Stomach smooth muscle (tissue), 2 donors: ENCODE results near the gene FAM204A.

Experiments used
- H3K27ac ChIP-seq: one replicate; pipeline ENCODE4 v1.7.0; 2013; ENCODE audit warnings: mild to moderate bottlenecking, low read length, inconsistent platforms
- H3K27me3 ChIP-seq, 2 donors: one replicate each; pipeline ENCODE4 v1.7.0; 2013; ENCODE audit warnings: low read length in 2 of 2; ENCODE audit not compliant: insufficient read depth in 2 of 2, control insufficient read depth in 1 of 2
- H3K36me3 ChIP-seq, 2 donors: one replicate each; pipeline ENCODE4 v1.7.0; 2013; ENCODE audit warnings: low read length in 2 of 2; ENCODE audit not compliant: control insufficient read depth in 2 of 2, insufficient read depth in 2 of 2
- H3K4me1 ChIP-seq: one replicate; pipeline ENCODE4 v1.7.0; 2013; ENCODE audit warnings: low read length; ENCODE audit not compliant: control insufficient read depth, insufficient read depth
- H3K4me3 ChIP-seq, 2 donors: one replicate each; pipeline ENCODE4 v1.7.0; 2013; ENCODE audit warnings: low read length in 2 of 2
- H3K9ac ChIP-seq, 2 donors: one replicate each; pipeline ENCODE4 v1.7.0; 2013; ENCODE audit warnings: low read length in 2 of 2, mild to moderate bottlenecking in 1 of 2
- H3K9me3 ChIP-seq, 2 donors: one replicate each; pipeline ENCODE4 v1.7.0; 2013; ENCODE audit warnings: low read length in 2 of 2; ENCODE audit not compliant: control insufficient read depth in 2 of 2
- donor health status: healthy.
- donor health status: Pancreatic carcinoma.

The FAM204A gene

DNA sequence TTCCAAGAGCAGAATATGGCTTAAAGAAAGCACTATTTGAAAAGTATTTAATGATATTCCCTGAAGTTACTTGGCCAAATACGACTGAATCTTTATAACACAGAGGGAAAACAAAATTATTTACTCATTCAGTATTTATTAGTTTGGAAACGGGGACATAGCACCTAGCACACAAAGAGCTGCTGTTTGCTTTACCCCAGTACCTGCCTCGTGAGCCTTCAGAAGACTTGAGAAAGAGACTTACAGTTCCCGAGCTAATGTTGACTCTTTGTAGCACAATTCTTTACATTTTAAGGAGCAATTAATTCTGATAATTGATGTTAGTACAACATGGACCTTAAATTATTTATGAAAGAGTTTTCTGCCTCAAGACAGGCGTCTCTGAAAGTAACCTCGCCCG, 88.7 kb downstream of the FAM204A start:
- Histone ChIP-seq H3K9ac (no peak overlapping the region), H3K36me3 (no peaks in the 10 kb centered on the region), H3K27ac (no peak overlapping the region), H3K4me1 (no peaks in the 10 kb centered on the region), H3K4me3 (no peak overlapping the region), H3K27me3 (peaks cover 13 to 14% of the 10 kb centered on the region in 2 donors), H3K9me3 (no peaks in the 10 kb centered on the region)

GRCh38 chr10:118251791-118252190, 90.3 kb downstream of the FAM204A start:
- Histone ChIP-seq H3K36me3 (no peaks in the 10 kb centered on the region), H3K27me3 (peaks cover 15 to 24% of the 10 kb centered on the region in 2 donors), H3K9ac (no peak overlapping the region), H3K27ac (no peak overlapping the region), H3K9me3 (no peaks in the 10 kb centered on the region), H3K4me1 (no peaks in the 10 kb centered on the region), H3K4me3 (no peak overlapping the region)

GRCh38 chr10:118249714-118250113, 92.4 kb downstream of the FAM204A start:
- no peaks in the 10 kb centered on the region for H3K4me1 ChIP-seq
- H3K27ac ChIP-seq: no peak overlapping the region
- H3K27me3 ChIP-seq: peaks cover 32 to 41% of the 10 kb centered on the region in 2 donors
- no peaks in the 10 kb centered on the region for H3K9me3 ChIP-seq
- H3K4me3 ChIP-seq: no peak overlapping the region
- H3K36me3 ChIP-seq: no peaks in the 10 kb centered on the region
- no peak overlapping the region for H3K9ac ChIP-seq
